ENCODE results near the gene TINCR.

Gene TINCR

DNA sequence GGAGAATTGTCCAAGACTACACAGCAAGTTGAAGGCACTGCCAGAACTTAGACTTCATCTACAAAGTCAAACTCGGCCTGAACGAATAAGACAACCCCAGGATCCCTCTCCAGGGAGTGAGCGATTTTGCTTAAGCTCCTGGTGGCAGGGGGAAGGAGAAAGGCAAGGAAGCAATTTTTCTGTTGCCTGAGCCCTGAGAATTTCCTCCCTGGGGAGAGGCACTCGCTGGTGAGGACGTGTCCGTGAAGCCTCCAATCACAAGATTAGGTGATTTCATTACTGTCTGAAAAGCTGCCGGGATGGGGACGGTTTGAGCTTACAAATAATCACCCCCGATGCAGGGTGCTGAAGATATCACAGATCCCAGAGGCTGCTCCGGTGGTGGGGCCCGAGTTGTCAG is 45.6 kb downstream of the TINCR start:
- no peak for ATAC-seq
- no peak overlapping the region for H3K4me3 Mint-ChIP-seq
- H3K27ac Mint-ChIP-seq, result no peak overlapping the region
- H3K9me3 Mint-ChIP-seq, result peaks cover 20% of the 10 kb centered on the region
- peaks cover under 1% of the 10 kb centered on the region for H3K36me3 Mint-ChIP-seq
- H3K4me1 Mint-ChIP-seq, result no peaks in the 10 kb centered on the region
- H3K27me3 Mint-ChIP-seq, result peaks cover 54% of the 10 kb centered on the region

DNA sequence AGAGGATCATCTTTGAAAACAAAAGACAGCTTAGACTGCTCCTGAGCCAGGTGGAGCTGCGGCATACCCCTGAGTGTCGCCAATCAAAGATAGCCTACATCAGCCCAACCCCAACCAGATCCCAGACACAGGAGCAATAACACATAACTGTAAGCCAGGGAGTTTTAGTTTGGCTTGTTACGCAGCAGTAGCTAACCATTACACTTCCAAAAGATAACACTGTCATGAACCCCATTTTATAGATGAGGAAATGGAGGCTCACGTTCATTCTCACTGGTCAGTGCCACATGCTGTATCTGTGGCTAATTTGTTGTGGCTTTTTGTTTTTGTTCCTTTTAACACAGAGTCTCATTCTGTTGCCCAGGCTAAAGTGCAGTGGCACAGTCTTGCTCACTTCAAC is 47.3 kb downstream of the TINCR start:
- peaks cover 45% of the 10 kb centered on the region for H3K27me3 Mint-ChIP-seq
- no peaks in the 10 kb centered on the region for H3K4me1 Mint-ChIP-seq
- H3K9me3 Mint-ChIP-seq, result peaks cover 25% of the 10 kb centered on the region
- peaks cover 9% of the 10 kb centered on the region for H3K36me3 Mint-ChIP-seq
- H3K4me3 Mint-ChIP-seq, result no peak overlapping the region
- no peak overlapping the region for H3K27ac Mint-ChIP-seq
- no peak for ATAC-seq

DNA sequence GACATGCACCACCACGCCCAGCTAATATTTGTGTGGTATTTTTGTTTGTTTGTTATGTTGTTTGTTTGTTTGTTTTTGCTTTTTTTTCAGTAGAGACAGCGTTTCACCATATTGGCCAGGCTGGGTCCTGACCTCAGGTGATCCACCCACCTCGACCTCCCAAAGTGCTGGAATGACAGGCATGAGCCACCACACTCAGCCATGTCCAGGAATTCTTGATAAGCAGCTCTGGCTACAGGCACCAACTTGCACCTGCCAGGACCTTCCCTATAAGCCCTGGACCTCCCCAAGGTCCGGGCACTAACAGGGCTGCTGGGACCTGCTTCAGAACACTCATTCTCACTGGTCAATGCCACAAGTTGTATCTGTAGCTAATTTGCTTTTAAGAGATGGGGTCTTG is 48.7 kb downstream of the TINCR start:
- H3K9me3 Mint-ChIP-seq, result peaks cover 14% of the 10 kb centered on the region
- H3K27ac Mint-ChIP-seq, result no peak overlapping the region
- no peaks in the 10 kb centered on the region for H3K4me1 Mint-ChIP-seq
- no peak for ATAC-seq
- H3K27me3 Mint-ChIP-seq, result peaks cover 33% of the 10 kb centered on the region
- H3K4me3 Mint-ChIP-seq, result no peak overlapping the region
- H3K36me3 Mint-ChIP-seq, result peaks cover 9% of the 10 kb centered on the region

DNA sequence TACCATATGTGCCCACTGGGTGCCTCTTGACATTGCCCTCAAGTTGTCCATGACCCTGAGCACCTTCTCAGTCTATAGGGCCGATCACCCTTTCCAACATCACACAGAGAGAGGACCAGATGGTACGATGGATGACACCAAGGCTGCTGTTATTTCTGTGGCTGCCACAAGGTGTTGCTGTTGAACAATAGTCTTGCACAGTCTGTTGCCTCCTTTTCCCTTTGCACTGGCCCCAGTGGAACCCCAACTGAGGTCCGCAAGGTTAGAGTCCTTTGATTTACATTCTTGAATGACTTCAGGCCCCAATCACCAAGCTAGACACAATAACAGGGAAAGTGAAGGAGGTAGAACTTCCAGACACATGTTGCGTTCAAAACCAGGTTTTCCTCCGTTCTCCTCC is 52.0 kb downstream of the TINCR start:
- Mint-ChIP-seq H3K27ac (no peak overlapping the region), H3K27me3 (peaks cover 34% of the 10 kb centered on the region), H3K9me3 (peaks cover 14% of the 10 kb centered on the region), H3K4me3 (no peak overlapping the region), H3K4me1 (no peaks in the 10 kb centered on the region), H3K36me3 (peaks cover 9% of the 10 kb centered on the region)
- no peak for ATAC-seq

DNA sequence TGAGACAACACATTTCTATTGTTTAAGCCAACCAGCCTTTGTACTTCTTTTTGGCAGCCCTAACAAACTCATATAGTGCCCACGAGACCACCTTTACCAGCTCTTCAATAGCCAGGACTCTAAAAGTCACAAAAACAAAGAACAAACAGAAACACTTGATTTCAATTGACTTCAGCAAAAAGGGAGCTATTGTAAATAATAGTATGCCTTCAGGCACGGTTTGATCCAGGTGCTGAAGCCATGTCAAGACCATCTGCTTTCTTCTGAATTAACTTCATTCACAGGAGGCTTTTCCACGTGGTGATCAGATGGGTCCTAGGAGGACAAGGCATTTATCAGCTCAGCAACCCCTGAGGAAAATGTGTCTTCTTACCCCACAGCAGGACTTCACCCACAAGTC is 53.8 kb downstream of the TINCR start:
- Mint-ChIP-seq H3K27me3 (peaks cover 34% of the 10 kb centered on the region), H3K4me3 (no peak overlapping the region), H3K36me3 (peaks cover 9% of the 10 kb centered on the region), H3K4me1 (no peaks in the 10 kb centered on the region), H3K27ac (no peak overlapping the region), H3K9me3 (peaks cover 13% of the 10 kb centered on the region)
- ATAC-seq, result no peak

DNA sequence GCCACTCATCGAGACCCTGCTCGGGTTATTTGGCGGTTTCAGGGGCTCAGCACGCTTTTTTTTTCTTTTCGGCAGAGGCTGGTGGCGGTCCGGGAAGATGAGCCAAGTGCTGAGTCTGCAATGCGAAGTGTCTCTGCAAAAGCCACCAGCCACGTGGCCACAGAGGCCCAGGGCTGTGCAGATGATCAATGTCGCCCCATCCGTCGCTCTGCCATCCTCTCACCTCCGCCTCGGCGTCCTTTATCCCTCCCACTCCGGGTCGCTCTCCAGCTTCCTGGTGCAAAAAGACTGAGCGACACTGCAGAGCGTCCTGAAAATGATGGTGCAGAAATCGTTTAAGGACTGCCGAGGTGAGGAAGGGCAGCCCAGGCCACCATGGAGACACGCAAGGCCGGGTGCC is 55.0 kb downstream of the TINCR start:
- H3K4me1 Mint-ChIP-seq, result no peaks in the 10 kb centered on the region
- H3K9me3 Mint-ChIP-seq, result peaks cover 13% of the 10 kb centered on the region
- ATAC-seq, result no peak
- H3K27me3 Mint-ChIP-seq, result peaks cover 26% of the 10 kb centered on the region
- H3K27ac Mint-ChIP-seq, result no peak overlapping the region
- no peak overlapping the region for H3K4me3 Mint-ChIP-seq
- H3K36me3 Mint-ChIP-seq, result peaks cover 9% of the 10 kb centered on the region
